Measurements from ENCODE around the gene JOSD2.

The JOSD2 gene

DNA sequence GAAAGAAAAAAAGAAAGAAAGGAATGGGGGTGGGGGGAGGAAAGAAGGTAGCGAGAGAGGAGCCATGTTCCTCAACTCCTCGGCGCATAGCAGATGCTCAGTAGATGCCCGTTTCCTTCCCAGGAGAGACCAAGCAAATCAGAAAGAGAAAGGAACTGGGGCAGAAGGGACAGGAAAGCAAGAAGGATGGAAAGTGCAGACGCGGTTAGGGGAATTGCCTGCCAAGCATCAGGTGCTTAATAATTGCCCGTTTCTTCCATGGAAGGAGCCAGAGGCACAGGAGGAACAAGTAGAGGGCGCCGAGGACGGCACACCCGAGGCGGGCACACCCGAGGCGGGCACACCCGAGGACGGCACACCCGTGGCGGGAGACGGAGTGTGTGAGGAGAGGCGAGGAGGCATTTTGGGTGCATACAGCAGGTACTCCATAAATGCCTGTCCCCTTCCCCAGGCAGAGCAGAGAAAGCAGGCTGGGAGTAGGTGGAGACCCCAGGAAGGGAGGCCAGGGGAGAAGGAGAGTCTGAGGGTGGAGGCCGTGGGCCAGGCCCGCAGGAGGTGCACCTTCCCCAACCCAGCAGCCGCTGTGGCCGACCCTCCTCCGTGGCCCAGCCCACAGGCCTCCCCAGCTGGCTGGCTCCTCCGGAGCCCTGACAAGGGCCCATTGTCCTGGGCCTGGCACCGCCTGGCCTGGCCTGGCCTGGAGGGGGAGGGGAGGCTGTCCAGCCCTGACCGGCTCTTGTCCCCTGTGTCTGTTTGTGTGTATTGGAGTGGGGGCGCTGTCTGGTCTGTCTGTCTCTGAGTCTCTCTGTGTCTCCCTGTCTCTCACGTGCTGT, 14.6 kb downstream of the JOSD2 start:
- DNase-seq (ENCODE audit: low read depth in 2 of 2), result no peak

DNA sequence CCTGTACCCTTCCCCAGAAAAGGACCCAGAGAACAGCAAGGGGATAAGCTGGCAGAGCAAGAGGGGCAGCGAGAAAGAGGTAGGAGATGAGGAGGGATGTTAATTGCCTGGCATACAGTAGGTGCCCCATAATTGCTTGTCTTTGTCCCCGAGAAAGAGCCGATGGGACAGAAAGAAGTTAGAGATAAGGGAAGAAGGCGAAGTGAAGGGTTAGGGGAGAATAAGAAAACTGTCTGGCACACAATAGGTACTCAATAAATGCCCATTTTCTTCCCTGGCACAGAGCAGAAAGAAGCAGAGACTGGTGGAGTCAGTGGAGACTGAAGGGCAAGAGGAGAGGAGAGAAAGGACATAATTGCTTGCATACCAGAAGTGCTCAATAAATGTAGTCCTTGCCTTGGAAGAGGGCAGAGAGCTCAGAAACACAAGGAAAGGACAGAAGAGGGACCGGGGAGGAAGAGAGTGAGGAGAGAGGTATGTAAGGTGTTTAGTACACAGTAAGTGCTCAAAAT, 15.9 kb downstream of the JOSD2 start:
- DNase-seq (ENCODE audit: low read depth in 2 of 2), result no peak

DNA sequence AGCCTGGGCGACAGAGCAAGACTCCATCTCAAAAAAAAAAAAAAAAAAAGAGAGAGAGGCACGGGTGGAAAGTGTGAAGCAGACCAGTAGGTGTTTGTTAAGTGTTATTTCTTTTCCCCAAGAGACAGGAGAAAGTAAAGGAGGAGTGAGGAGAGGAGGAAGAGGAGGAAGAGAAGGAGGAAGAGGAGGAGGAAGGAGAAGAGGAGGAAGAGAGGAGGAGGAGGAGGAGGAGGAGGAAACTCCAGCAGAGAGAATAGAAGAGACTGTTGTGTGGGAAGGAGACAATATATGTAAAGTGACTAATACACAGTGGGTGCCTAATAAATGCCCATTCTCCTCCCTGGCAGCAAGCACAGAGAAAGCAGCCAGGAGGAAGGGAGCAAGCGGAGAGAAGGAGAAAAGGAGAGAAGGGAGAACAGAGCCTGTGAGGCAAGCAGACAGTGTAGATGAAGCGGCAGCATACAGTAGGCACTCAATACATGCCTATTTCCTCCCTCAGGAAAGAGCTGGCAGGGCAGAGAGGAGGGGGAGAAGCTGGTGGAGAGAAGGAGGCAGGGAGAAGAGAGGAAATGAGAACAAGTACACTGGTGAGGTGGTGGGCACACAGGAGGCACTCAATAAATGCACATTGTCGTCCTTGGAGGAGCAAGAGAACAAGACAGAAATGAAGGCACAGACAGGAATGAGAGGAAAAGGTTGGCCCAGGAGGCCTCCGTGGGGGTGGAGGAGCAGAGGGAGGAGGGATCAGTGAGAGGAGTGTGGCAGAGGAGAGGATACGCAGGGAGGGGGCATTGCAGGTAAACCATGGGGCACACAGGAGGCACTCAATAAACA, 16.6 kb downstream of the JOSD2 start:
- DNase-seq (ENCODE audit: low read depth in 2 of 2), result no peak

DNA sequence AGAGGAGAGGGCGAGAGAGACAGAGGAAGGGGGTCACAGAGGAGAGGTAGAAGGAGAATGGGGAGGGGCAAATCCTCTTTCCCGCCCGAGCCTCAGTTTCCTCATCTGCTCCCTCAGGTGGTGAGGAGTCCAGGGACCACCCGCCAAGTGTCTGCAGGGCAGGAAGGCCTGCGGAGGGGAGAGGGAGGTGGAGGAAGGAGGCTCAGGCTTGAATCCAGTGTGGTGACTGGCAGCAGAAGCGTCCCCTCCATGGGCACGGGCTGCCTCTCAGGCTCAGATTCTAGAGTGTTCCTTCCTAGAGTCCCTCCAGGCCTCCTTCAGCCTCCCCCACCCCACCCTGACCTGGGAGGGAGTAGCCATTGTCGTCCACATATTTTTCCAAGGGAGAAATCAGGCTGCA, 17.8 kb downstream of the JOSD2 start:
- no peak for DNase-seq (ENCODE audit: low read depth in 2 of 2)

DNA sequence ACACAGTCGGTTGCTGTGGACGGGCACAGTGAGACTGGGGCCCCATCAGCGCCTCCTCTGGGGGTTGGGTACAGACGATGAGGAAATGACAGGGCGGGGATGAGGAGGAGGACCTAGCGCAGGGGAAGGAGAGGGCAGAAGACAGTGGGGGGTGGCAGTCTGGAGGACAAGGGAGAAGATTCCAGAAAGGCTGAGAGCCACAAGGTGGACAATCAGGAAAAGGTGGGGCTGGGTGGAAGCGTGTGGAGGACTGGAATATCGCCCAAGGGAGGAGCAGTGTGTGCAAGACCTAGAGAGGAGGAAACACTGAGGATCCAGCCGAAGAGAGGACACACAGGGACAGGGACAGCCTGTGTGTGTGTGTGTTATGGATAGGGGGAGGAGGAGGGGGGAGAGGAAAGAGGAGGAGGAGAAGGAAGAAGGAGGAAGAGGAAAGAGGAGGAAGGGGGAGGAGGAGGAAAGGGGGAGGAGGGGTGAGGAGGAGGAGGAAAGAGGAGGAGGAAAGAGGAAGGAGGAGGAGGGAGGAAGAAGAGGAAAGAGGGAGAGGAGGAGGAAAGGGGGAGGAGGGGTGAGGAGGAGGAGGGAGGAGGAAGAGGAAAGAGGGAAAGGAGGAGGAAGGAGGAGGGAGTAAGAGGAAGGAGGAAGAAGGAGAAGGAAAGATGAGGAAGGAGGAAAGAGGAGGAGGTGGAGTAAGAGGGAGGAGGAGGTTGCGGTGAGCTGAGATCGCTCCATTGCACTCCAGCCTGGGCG, 18.5 kb downstream of the JOSD2 start:
- DNase-seq (ENCODE audit: low read depth in 2 of 2), result no peak

DNA sequence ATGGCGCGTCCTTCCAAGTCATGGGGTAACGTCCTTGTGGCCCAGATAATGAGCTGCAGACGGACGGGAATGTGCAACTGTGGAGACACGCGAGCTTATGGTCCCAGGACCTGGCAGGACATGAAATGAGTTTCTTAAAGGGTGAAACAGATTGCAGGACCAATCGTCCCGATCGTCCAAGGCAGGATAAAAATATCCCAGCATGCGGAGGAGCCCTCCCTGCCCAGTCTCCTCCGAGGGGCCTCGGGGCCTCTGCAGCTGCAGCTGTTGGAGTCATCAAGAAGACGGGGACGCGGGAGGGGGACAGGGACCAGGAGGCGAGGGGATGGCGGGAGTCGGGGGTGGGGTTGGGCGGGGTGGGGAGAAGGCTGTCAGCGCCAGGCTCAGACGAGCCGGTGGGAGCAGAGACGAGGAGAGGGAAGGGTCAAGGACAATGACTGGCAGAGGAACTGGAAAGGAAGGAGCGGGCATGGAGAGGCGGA, 20.0 kb downstream of the JOSD2 start:
- no peak for DNase-seq (ENCODE audit: low read depth in 2 of 2)

DNA sequence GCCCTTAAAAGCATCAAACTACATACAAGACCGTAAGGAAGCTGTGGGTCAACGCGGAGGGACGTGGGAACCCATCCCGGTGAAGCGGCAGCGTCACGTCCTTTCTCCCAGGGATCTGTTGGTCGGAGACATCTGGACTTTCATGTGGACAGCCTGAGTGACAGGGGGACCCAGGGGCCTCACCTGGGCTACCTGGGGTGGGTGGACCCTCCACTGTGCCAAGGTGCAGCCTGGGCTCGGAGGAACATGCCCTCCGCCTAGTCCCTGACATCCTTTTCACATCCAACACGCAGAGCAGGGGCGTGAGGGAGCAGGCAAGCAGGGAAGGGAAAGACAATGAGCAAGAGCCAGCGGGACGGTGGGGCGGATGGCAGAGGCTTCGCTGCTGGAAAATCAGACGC, 20.6 kb downstream of the JOSD2 start:
- DNase-seq (ENCODE audit: low read depth in 2 of 2), result no peak

DNA sequence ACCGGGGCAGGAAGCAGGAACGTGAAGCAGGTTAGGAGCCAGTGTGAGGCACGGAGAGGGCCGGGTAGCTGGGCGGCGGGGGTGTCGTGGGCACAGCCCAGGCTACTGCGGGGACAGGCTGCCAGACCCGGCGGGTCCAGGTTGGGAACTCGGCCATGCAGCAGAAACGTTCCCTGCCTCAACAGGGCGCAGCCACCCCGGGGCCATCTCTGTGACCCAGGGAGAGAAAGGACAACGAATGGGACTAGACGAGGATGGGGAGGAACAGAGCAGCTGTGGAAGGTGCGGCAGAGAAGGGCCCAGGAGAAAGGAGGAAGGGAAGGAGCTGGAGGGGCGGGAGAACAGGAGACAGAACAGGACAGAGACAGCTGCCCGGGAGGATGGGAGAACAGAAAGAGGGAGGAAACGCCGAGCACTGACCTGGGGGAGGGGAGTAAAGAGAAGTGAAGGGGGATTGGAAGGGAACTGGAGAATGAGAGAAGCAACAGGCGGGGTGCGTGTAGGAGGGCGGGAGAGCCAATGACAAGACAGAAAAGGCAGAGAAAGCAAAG, 21.5 kb downstream of the JOSD2 start:
- DNase-seq (ENCODE audit: low read depth in 2 of 2), result no peak

DNA sequence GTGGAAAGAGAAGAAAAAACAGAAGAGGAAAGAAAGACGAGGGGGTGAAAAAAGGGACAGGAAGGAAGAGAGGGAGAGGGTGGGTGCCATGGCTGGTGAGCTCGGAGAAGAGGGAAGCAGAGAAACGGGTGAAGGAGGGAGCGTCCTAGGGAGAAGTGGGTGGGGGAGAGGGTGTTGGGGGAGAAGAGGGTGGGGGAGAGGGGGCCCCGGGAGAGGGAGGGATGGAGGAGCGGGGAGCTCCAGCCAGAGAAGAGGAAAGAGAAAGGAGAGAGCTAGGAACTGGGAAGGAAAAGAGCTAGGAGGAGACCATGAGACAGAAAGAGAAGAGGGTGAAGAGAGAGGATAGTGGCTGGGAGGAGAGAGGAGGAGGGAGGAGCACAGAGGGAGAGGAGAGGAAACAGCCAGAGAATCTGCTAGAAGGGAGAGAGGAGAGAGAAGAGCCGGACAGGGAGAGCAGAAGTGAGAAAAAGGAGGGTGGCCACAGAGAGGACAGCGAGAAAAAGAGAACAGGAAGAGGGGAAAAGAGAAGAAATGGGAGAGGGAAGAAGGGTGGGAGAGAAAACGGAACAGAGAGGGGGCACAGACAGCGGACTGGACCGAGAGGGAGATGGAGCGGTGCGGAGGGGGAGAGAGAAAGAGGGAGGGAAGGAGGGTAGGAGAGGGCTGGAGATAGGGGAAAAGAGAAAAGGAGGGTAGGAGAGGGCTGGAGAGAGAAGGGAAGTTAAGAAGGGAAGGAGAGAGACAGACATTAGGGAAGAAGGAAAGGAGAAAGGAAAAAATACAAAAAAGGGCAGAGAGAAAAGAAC, 22.4 kb downstream of the JOSD2 start:
- DNase-seq (ENCODE audit: low read depth in 2 of 2), result no peak

DNA sequence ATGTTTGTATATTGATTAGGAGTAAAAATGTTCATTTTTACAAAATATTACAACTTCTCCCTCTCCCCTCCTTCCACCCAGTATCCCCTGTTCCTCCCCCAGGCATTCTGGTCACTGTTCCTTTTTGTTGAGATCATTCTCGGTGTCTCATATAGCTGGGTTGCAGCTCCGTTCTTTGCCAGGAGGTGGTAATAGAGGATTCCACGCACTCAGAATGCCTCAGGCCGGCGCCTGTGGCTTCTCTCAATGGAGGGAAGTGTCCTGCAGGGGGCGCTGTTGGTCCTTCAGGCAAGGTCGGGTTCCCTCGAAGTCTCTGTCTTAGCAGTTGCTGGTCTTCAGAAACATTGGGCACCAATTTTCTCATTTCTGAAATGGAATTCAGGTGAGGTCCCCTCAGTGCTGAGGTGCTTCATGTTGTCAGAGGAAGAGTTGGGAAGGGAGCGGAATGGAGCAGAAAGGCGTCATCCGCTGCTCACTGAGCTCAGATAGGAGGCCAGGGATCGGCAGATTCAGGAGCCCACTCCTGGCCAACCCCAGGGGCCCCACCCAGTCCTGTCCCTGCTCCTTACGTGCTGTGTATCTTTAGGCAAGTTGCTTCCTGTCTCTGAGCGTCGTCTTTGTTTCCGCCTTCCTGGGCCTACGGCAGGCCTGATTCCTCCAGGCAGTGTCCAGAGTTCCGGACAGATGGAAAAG, 24.0 kb downstream of the JOSD2 start:
- no peak for DNase-seq (ENCODE audit: low read depth in 2 of 2)

DNA sequence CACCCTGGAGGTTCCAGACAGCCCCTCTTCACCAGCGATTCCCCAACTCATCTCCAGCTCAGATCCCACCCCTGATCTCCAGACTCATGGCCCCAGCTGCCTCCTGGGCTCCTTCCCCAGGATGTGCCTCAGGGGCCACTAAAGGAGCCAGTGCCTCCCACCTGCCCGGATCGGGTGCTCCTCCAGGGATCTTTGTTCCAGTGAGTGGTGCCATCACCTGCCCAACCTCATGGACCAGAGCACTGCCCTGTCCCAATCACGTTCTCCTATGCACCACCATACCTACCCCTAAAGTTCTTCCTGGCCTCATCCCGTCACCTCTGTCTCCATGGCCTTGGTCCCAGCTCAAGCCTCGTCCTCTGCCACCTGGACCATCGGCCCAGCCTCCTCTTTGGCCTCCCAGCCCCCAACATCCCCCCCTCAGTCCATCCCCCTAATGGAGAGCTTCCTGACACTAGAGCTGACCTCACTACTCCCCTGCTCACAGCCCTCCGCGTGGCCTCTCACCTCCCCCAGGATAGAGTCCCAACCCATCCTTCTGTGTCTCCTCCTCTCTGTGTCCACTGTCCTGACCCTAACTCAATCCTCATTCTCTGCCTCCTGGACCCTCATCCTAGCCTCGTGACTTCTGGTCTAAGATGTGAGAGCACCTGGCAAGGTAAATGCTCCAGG, 25.6 kb downstream of the JOSD2 start:
- DNase-seq (ENCODE audit: low read depth in 2 of 2), result no peak

DNA sequence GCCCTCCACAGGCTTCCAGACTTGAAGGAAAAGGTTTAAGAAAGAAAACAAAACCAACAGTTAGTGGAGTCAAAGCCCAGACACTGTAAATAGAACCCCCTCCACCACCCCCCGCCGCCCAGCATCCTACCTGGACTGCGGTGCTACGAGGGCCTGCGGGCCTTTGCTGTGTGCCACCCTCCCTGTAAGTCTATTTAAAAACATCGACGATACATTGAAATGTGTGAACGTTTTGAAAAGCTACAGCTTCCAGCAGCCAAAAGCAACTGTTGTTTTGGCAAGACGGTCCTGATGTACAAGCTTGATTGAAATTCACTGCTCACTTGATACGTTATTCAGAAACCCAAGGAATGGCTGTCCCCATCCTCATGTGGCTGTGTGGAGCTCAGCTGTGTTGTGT, 28.1 kb downstream of the JOSD2 start:
- DNase-seq (ENCODE audit: low read depth in 2 of 2), result no peak

DNA sequence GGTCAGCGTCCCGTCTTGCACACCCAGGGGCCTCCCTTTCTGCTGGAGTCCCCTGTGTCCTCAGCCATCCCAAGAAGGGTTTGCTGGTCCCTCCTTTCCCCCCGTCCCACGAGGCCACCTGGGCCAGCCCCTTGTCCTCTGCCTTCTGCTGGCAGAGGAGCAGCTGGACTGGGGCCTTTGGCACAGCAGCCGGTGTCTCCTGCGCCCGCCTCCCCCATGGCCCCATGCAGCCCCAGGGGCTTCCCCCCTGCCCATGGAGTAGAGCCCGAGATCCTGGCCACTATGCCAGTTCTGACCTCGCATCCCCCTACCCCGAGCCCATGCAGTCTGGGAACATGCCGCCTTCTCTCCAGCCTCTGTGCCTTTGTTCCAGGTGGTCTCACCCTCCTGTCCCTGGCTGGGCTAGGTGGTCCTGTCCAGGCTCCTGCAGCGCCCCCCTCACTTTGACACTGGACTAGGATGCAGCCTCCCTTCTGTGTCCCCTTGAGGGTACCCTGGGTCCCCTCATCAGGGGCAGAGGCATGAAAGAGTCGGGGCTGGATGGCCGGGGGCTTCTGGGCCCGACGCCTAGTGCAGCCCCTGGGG, 28.6 kb downstream of the JOSD2 start:
- DNase-seq (ENCODE audit: low read depth in 2 of 2), result no peak

DNA sequence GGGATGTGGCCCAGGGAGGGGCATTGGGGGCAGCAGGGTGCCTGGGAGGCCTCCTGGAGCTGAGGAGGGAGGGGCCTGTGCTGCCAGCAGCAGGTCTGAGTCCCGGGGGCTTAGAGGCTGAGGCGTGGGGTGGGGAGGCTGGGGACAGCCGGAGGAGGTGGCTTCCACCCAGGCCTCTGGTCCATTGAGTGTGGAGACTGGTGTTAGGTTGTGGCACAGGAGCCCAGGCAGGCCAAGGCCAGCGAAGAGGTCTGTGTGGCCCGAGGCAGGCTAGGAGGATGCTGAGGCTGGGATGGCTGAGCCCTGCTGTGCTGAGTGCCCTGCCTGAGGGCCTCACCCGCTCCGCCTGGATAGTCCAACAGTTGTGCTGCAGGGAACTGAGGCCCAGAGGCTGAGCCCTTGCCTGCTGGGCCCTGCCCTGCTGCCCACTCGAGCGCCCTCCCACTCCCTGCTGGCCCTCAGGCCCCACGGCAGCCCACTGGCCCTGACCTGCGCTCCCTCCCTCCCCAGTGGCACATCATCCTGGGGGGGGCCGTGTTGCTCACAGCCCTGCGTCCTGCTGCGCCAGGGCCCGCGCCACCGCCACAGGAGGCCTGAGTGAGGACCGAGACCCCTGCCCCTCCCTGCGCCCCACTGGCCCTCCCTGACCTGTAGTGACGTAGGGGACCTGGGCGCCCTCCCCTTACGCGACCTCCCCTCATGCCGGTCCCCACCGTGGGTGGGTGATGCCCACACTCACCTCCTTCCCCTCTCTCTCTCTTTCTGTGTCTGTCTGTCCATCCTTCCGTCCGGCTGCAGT, 29.4 kb downstream of the JOSD2 start:
- DNase-seq (ENCODE audit: low read depth in 2 of 2), result no peak

DNA sequence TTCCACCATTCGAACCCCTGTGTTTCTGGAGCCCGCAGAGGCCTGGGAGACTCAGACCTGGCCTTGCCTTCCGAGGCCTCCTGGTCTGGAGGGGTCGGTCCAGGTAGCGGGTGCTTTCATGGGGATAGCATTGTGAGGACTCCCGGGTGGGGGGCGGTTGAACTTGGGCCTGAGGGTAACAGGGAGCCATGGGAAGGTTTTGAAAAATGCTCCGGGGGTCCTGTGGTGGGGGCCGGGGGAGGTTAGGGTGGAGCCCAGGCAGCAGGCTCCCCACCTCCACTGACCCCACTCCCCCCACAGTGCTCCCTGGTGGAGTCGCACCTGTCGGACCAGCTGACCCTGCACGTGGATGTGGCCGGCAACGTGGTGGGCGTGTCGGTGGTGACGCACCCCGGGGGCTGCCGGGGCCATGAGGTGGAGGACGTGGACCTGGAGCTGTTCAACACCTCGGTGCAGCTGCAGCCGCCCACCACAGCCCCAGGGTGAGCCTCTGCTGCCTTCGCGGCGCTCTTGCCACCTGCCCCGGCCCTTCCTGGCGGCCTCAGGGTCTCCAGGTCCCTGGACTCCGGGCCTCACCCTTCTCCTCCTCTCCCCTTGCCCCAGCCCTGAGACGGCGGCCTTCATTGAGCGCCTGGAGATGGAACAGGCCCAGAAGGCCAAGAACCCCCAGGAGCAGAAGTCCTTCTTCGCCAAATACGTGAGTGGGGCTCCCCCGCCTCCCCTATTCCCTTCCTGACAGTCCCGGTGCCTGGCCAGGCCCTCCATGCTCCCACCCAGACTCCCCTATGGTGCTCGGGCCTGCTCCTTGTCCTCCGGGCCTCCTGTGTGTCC, 30.5 kb downstream of the JOSD2 start:
- DNase-seq (ENCODE audit: low read depth in 2 of 2), result no peak

DNA sequence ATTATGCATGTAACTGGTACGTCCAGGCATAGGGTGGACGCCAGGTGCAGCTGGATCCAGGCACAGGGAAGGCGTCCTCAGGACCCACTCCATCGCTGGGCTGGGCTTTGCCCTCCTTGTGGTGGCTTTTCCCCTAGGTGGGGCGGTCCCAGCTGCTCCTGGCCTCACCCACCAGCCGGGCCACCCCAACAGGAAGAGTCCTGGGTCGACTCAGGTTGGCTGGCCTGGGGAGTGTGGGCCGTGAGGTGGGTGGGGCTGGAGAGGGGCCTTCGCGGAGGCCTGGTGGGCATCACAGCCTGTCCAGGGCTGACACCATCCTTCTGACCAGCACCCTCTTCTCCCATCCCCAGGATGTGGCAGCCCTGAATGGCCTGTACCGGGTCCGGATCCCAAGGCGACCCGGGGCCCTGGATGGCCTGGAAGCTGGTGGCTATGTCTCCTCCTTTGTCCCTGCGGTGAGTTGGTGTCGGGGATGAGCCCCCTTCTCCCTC, 31.2 kb downstream of the JOSD2 start:
- DNase-seq (ENCODE audit: low read depth in 2 of 2), result no peak

All from stimulated activated CD8-positive, alpha-beta memory T cell treated with anti-CD3 and anti-CD28 coated beads, Interleukin-15, amount 100 ng/mL, for 4 hours (primary cell).